GM23338 (cell line): ENCODE results near the gene KANK4.
A peak's percentile ranks its signal among the peaks of the same experiment; 100 is the strongest.

Experiments used
- CREB1 ChIP-seq: fragments of 250-450 bp; sonication (Bioruptor Pico); IDR thresholded peaks from 2 replicates; pipeline ENCODE4 v1.5.0; 2020; ENCODE audit warnings: low read depth, mild to moderate bottlenecking, moderate library complexity
- EZH2 ChIP-seq: fragments of 200-600 bp; sonication (generic); IDR thresholded peaks from one replicate; pipeline ENCODE4 v1.8.0; 2017; ENCODE audit warnings: antibody characterized with exemption, mild to moderate bottlenecking, low read depth; ENCODE audit not compliant: unreplicated experiment
- EZH2phosphoT487 ChIP-seq: fragments of 200-600 bp; sonication (generic); IDR thresholded peaks from one replicate; pipeline ENCODE4 v1.8.1; 2018; ENCODE audit warnings: antibody characterized with exemption; ENCODE audit not compliant: unreplicated experiment
- JUNB ChIP-seq: IDR thresholded peaks from one replicate; pipeline ENCODE4 v1.6.1; 2016; ENCODE audit warnings: antibody characterized with exemption; ENCODE audit not compliant: unreplicated experiment
- POLR2AphosphoS5 ChIP-seq: IDR thresholded peaks from 2 replicates; pipeline ENCODE4 v1.6.1; 2016; ENCODE audit warnings: antibody characterized with exemption, low read depth
- ZNF331 ChIP-seq: fragments of 250-450 bp; sonication (Bioruptor Pico); IDR thresholded peaks from 2 replicates; pipeline ENCODE4 v1.5.0; 2020; ENCODE audit warnings: low read depth, mild to moderate bottlenecking, moderate library complexity
- TF ChIP-seq, protein P1 (sequence below), 2 experiments: fragments of 200-600 bp in 1 of 2; sonication (generic) in 1 of 2; conservative IDR thresholded peaks; 2 replicates each; pipeline versions ENCODE4 v1.5.1 to v1.6.1; 2016 to 2017; ENCODE audit warnings: antibody characterized with exemption in 2 of 2, low read depth in 2 of 2, mild to moderate bottlenecking in 2 of 2, moderate library complexity in 1 of 2
- TF ChIP-seq, protein P2 (sequence below): IDR thresholded peaks from one replicate; pipeline ENCODE4 v1.6.1; 2018; ENCODE audit warnings: antibody characterized with exemption; ENCODE audit not compliant: unreplicated experiment
- TF ChIP-seq, protein P3 (sequence below): fragments of 250-450 bp; sonication (Bioruptor Pico); IDR thresholded peaks from 2 replicates; pipeline ENCODE4 v1.5.0; 2020; ENCODE audit warnings: mild to moderate bottlenecking, moderate library complexity
- TF ChIP-seq, protein P4 (sequence below): IDR thresholded peaks from 2 replicates; pipeline ENCODE4 v1.6.1; 2016; ENCODE audit warnings: antibody characterized with exemption

DNA sequence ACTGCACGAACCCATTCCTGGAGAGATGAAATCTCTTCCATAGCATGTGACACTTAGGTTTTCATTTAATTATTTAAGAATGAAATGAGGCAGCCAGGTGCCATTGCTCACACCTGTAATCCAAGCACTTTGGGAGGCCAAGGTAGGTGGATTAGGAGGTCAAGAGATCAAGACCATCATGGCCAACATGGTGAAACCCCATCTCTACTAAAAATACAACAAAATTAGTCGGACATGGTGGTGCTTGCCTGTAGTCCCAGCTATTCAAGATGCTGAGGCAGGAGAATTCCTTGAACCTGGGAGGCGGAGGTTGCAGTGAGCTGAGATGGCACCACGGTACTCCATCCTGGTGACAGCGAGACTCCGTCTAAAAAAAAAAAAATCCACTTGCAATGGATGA is 106.8 kb downstream of the KANK4 start:
- TF ChIP-seq, protein P1, sequence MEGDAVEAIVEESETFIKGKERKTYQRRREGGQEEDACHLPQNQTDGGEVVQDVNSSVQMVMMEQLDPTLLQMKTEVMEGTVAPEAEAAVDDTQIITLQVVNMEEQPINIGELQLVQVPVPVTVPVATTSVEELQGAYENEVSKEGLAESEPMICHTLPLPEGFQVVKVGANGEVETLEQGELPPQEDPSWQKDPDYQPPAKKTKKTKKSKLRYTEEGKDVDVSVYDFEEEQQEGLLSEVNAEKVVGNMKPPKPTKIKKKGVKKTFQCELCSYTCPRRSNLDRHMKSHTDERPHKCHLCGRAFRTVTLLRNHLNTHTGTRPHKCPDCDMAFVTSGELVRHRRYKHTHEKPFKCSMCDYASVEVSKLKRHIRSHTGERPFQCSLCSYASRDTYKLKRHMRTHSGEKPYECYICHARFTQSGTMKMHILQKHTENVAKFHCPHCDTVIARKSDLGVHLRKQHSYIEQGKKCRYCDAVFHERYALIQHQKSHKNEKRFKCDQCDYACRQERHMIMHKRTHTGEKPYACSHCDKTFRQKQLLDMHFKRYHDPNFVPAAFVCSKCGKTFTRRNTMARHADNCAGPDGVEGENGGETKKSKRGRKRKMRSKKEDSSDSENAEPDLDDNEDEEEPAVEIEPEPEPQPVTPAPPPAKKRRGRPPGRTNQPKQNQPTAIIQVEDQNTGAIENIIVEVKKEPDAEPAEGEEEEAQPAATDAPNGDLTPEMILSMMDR (conservative IDR thresholded peaks at IDR 0.05; ENCODE audit: low read depth in 2 of 2): no peak
- TF ChIP-seq POLR2AphosphoS5 (peak; percentile 16), CREB1 (CRISPR knock-in tag) (no peak), EZH2phosphoT487 (no peak), EZH2 (no peak), JUNB (no peak), ZNF331 (CRISPR knock-in tag) (no peak)
- TF ChIP-seq, protein P2, sequence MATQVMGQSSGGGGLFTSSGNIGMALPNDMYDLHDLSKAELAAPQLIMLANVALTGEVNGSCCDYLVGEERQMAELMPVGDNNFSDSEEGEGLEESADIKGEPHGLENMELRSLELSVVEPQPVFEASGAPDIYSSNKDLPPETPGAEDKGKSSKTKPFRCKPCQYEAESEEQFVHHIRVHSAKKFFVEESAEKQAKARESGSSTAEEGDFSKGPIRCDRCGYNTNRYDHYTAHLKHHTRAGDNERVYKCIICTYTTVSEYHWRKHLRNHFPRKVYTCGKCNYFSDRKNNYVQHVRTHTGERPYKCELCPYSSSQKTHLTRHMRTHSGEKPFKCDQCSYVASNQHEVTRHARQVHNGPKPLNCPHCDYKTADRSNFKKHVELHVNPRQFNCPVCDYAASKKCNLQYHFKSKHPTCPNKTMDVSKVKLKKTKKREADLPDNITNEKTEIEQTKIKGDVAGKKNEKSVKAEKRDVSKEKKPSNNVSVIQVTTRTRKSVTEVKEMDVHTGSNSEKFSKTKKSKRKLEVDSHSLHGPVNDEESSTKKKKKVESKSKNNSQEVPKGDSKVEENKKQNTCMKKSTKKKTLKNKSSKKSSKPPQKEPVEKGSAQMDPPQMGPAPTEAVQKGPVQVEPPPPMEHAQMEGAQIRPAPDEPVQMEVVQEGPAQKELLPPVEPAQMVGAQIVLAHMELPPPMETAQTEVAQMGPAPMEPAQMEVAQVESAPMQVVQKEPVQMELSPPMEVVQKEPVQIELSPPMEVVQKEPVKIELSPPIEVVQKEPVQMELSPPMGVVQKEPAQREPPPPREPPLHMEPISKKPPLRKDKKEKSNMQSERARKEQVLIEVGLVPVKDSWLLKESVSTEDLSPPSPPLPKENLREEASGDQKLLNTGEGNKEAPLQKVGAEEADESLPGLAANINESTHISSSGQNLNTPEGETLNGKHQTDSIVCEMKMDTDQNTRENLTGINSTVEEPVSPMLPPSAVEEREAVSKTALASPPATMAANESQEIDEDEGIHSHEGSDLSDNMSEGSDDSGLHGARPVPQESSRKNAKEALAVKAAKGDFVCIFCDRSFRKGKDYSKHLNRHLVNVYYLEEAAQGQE: no peak
- TF ChIP-seq, protein P3, sequence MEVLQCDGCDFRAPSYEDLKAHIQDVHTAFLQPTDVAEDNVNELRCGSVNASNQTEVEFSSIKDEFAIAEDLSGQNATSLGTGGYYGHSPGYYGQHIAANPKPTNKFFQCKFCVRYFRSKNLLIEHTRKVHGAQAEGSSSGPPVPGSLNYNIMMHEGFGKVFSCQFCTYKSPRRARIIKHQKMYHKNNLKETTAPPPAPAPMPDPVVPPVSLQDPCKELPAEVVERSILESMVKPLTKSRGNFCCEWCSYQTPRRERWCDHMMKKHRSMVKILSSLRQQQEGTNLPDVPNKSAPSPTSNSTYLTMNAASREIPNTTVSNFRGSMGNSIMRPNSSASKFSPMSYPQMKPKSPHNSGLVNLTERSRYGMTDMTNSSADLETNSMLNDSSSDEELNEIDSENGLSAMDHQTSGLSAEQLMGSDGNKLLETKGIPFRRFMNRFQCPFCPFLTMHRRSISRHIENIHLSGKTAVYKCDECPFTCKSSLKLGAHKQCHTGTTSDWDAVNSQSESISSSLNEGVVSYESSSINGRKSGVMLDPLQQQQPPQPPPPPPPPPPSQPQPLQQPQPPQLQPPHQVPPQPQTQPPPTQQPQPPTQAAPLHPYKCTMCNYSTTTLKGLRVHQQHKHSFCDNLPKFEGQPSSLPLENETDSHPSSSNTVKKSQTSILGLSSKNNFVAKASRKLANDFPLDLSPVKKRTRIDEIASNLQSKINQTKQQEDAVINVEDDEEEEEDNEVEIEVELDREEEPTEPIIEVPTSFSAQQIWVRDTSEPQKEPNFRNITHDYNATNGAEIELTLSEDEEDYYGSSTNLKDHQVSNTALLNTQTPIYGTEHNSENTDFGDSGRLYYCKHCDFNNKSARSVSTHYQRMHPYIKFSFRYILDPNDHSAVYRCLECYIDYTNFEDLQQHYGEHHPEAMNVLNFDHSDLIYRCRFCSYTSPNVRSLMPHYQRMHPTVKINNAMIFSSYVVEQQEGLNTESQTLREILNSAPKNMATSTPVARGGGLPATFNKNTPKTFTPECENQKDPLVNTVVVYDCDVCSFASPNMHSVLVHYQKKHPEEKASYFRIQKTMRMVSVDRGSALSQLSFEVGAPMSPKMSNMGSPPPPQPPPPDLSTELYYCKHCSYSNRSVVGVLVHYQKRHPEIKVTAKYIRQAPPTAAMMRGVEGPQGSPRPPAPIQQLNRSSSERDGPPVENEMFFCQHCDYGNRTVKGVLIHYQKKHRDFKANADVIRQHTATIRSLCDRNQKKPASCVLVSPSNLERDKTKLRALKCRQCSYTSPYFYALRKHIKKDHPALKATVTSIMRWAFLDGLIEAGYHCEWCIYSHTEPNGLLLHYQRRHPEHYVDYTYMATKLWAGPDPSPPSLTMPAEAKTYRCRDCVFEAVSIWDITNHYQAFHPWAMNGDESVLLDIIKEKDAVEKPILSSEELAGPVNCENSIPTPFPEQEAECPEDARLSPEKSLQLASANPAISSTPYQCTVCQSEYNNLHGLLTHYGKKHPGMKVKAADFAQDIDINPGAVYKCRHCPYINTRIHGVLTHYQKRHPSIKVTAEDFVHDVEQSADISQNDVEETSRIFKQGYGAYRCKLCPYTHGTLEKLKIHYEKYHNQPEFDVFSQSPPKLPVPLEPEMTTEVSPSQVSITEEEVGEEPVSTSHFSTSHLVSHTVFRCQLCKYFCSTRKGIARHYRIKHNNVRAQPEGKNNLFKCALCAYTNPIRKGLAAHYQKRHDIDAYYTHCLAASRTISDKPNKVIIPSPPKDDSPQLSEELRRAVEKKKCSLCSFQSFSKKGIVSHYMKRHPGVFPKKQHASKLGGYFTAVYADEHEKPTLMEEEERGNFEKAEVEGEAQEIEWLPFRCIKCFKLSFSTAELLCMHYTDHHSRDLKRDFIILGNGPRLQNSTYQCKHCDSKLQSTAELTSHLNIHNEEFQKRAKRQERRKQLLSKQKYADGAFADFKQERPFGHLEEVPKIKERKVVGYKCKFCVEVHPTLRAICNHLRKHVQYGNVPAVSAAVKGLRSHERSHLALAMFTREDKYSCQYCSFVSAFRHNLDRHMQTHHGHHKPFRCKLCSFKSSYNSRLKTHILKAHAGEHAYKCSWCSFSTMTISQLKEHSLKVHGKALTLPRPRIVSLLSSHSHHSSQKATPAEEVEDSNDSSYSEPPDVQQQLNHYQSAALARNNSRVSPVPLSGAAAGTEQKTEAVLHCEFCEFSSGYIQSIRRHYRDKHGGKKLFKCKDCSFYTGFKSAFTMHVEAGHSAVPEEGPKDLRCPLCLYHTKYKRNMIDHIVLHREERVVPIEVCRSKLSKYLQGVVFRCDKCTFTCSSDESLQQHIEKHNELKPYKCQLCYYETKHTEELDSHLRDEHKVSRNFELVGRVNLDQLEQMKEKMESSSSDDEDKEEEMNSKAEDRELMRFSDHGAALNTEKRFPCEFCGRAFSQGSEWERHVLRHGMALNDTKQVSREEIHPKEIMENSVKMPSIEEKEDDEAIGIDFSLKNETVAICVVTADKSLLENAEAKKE (CRISPR knock-in tag): no peak
- TF ChIP-seq, protein P4, sequence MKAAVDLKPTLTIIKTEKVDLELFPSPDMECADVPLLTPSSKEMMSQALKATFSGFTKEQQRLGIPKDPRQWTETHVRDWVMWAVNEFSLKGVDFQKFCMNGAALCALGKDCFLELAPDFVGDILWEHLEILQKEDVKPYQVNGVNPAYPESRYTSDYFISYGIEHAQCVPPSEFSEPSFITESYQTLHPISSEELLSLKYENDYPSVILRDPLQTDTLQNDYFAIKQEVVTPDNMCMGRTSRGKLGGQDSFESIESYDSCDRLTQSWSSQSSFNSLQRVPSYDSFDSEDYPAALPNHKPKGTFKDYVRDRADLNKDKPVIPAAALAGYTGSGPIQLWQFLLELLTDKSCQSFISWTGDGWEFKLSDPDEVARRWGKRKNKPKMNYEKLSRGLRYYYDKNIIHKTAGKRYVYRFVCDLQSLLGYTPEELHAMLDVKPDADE: no peak
